Fibroblast of skin of right quadriceps (primary cell): ENCODE results near the gene PTPRG.

Source experiments
- DNase-seq: peaks from one replicate; pipeline ENCODE4 v3.0.0-alpha.2; 2013

PTPRG gene

DNA sequence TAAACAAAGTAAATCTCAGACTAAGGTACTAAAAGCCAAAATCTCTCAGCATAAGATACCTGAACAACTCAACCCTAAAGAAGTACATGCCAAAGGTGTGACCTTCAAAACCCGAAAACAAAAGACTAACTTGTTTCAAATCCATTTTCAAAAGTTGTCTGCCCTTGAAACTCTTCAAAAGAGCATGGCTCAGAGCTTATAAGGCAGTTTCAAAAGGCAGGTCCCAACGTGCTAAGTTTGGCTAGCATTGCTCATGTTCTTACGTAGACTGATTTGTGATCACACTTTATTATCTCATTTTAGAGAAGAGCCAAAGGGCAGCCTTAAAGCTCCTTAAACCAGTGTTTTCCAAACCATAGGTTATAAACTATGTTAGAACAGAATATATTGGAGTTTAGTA is 699.8 kb downstream of the PTPRG start:
- DNase-seq, result no peak

- DNase-seq, result no peak
These were observed 700.4 kb downstream of the PTPRG start for GRCh38 chr3:62261736-62262135.

GRCh38 chr3:62265528-62265927 is 704.2 kb downstream of the PTPRG start:
- no peak for DNase-seq

- no peak for DNase-seq
These were observed 705.4 kb downstream of the PTPRG start for GRCh38 chr3:62266668-62267283.

DNA sequence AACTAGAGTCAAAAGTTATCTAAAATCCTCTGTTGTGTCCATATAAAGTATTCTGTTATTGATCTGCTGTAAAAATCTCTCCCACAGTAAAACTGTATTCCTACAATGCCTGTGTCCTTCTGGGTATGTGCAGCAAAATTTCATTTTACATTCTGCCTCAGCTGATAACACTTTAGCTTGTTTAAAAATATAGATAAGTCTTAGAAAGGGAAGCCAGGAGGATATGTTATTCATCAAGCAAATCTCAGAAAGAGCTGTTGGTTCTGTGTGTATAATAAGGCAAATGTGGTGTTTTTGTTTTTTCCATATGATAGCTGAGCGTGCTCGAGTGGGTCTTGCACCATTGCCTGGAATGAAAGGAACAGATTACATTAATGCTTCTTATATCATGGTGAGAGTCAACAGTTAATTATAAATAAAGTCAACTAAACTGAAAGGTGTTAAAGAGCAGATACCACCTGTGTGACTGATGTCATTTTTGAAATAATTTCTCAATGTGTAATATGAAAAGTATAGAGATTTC is 715.3 kb downstream of the PTPRG start:
- DNase-seq, result no peak

GRCh38 chr3:62277450-62277849 is 716.1 kb downstream of the PTPRG start:
- DNase-seq, result peak; percentile 77

GRCh38 chr3:62277986-62278385 is 716.6 kb downstream of the PTPRG start:
- peak; percentile 38 for DNase-seq

- DNase-seq, result no peak
These were observed 720.4 kb downstream of the PTPRG start for GRCh38 chr3:62281726-62282125.

DNA sequence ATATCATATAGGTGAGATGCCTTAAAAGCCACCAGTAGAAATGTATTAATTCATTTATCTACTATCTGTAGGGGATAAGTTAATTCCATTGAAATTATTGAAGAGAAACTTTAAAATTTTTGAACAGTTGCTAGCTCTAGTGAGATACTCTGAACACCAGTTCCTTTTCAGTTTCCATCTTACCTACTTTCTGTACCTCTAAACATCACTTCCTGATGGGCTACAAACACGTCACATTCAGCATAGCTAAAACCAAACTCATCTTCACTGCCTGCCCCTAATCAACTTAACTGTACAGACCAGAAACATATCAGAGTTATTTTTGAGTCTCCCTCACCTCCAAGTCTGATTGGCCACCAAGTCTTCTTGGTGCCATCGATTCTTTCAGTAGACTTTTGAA is 723.1 kb downstream of the PTPRG start:
- DNase-seq, result no peak

GRCh38 chr3:62287392-62287927 is 726.1 kb downstream of the PTPRG start:
- DNase-seq, result no peak

DNA sequence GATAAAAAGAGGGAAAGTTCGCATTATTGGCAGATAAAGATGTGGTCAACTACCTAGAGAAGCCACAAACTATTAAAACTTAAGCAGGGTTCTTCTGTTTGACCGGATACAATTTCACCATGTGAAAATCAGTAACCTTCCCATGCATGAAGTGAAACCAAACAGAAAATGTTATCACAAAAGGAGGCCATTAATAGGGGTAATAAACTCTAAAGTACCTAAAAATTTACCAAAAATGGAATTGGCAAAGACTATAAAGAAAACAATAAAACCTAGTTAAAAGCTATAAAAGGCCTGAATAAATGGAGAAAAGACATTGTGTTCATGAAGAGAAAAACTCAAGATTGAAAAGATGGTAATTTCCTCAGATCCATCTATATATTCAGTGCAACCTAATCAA is 728.6 kb downstream of the PTPRG start:
- DNase-seq, result no peak

DNA sequence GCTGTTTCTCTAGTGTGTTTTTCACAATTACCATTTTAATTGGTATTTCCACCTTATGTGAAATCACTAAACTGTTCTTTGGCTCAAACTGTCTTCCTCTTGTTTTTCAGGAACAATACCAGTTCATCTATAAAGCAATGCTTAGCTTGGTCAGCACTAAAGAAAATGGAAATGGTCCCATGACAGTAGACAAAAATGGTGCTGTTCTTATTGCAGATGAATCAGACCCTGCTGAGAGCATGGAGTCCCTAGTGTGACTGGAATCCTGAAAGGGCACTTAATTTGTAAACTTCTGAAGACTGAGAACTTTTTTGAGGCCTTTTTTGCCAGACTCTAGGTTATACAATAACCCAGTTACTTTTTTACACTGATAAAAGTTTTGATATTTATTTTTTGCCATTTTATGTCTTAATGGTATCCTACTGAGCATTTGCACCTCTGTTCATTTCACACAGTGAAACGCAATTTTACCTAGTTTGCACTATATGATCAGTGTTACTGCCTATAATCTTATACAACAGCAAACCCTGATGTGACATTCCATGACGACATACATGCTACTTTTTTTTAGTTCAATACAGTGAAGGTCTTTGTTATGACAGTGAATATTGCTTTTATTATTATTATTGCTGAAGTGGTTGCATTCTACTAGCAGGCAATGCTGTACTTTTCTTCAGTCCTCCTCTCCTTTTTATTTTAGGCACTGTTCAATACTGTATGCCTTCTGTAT is 731.8 kb downstream of the PTPRG start:
- no peak for DNase-seq

DNA sequence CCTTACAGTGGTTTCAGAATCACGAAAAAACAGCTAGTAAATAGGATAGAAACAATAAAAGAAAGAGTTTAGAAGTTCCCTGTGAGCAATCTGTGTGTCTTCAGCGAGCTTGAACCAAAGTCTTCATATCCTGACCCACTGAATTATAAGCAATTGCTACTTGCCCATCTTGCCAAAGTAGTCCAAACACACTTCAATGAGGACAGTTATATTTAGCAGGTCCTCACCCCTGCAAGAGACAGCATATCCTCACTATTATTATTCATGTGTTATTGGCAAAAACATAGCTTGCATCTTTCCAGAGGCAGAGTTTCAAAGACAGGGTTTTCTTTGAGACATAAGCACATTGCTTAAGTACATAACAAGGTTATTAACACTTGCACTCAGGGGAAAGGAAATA is 734.2 kb downstream of the PTPRG start:
- no peak for DNase-seq

GRCh38 chr3:62300617-62301016 is 739.2 kb downstream of the PTPRG start:
- DNase-seq, result no peak

DNA sequence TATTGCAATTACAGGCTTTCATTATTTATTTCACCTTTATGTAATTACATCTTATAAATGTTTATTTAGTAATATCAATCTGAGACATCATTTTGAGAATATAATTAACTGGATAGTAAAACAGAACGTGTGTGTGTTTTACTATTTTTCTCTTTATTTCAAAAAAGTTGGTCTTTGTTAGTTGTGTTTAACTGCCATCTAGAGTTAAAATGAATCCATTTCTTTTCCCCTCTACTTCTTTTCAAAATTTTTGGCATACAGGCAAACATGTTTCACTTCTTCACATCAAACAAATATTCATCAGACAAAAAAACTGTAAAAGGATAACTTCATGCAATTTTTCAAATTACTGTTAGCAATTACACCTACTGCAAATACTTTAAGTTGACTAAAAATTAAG is 750.8 kb downstream of the PTPRG start:
- no peak for DNase-seq

DNA sequence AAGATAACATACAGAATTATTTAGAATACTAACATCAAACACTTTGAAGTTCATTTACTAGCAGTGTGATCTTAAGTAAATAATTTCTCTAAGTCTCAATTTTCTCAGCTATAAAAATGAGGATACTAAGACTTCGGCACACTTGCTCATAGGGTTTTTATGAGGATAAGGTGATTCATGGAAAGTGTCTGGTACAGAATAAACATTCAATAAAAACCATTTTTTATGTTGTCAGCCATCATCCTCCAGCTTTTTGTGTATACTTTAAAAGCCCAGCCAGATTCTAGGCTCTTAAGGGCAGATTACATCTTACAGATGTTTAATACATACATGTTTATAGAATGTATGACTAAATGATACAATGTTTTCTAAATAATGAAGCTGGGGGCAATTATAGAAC is 755.2 kb downstream of the PTPRG start:
- no peak for DNase-seq

GRCh38 chr3:62318365-62318751 is 757.0 kb downstream of the PTPRG start:
- DNase-seq, result no peak

GRCh38 chr3:62318752-62319569 is 757.6 kb downstream of the PTPRG start:
- peak; percentile 85 for DNase-seq

DNA sequence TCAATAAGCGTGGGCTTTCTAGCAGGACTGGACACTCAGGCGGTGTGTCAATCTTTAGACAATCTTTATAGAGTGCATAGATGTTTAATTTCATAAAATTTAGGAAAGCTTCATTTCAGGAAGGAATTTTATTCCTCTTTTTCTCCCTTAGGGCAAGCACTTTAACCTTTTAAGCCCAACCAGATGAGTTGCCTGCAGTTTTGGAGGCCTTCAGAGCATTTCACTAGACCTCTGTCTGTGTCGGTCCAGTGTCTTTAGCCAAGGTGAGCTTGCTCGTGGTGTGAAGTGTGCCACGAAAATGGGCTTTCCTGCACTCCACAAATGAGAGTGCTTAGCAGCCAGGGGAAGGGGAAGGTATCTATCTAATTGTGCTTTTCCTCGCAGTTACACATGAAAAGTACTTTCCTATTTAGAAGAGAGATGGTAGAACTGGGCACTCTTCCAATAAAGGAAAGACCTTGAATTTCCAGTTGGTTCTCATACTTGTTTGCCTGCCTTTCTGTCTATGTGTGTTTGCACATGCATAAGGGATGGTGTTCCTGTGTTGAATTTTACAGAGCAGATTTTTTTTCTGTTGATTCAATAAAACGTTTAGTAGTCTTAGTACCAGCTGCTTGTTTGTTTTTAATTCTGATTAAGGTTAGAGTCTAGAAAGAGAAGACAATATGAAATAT is 758.3 kb downstream of the PTPRG start:
- no peak for DNase-seq

- no peak for DNase-seq
These were observed 761.9 kb downstream of the PTPRG start for GRCh38 chr3:62323241-62323640.

DNA sequence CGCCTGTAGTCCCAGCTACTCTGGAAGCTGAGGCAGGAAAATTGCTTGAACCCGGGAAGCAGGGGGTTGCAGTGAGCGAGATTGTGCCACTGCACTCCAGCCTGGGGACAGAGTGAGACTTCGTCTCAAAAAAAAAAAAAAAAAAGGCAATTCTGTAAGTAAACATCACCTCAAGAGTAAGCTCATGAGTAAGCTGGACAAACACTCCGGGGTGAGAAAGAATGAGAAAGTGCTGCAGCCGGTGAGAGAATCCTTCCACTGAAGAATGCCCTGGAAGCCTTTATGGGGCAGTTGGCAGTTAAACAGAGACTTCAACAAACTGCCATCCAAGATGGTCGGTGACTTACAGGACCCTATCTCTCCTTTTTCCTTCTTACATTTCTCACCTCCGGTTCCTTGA is 764.5 kb downstream of the PTPRG start:
- DNase-seq, result no peak

DNA sequence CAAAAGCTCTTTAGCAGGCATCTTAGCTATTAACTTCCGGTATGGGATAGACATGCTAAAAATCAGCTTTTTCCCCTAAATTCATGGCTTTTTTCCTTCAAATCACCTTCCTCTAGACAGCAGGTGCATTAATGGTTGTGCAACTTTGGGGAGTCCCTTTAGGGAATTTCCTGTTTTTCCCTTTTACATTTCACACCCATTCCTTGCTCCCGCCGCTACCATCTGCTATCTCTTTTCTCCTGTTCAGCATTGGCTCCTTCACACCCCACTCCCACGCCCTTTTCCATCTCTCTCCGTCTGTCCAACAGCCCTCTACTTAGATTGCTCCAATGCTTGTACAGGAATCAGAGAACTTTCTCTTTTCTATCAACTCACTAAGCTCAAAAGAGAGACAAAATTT is 768.6 kb downstream of the PTPRG start:
- no peak for DNase-seq

DNA sequence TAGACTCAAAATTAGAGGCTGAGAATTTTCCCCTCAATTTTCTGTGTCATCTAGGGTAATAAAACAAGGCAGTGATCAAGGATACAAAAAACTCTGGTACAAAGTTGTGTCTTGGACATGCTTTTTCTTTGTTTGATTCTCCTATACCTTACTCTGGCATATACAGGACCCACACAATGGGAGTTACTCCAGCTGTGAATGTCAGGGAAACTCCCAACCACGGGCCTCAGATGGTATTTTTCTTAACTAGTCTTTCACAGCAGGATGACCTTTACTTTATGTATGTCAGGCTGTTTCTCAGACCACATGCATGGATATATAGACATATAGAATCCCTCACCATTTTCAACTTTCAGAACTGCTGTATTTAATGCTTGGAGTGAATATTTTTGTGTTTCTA is 770.6 kb downstream of the PTPRG start:
- DNase-seq, result no peak
